ENCODE results near the gene PPAN. TPM values are rescaled to one million over a fixed set of nuclear protein-coding genes. Genes with fewer than 3 reads are reported as not detected.

Gene PPAN
- total RNA-seq, 1 donor from 2014 or later: 31.0 TPM

- Mint-ChIP-seq H3K27me3 (ENCODE audit: low read depth) (peaks cover 2% of the 10 kb centered on the region), H3K9me3 (ENCODE audit: low read depth) (no peaks in the 10 kb centered on the region)
- TF ChIP-seq CTCF (IDR thresholded peaks at IDR 0.05): no peak
Observed at GRCh38 chr19:10102787-10103236, 3.4 kb upstream of the PPAN start.

GRCh38 chr19:10104130-10104513 lies 2.0 kb upstream of the PPAN start:
- DNase-seq (ENCODE audit: low spot score): no peak
- no peak overlapping the region for H3K27ac Mint-ChIP-seq (ENCODE audit: unreplicated experiment)
- H3K36me3 Mint-ChIP-seq (ENCODE audit: low read depth): no peaks in the 10 kb centered on the region
- no peaks in the 10 kb centered on the region for H3K9me3 Mint-ChIP-seq (ENCODE audit: low read depth)
- H3K4me1 Mint-ChIP-seq (ENCODE audit: low read depth): peaks cover 10% of the 10 kb centered on the region
- TF ChIP-seq CTCF (IDR thresholded peaks at IDR 0.05): no peak
- peaks cover 2% of the 10 kb centered on the region for H3K27me3 Mint-ChIP-seq (ENCODE audit: low read depth)
- H3K4me3 Mint-ChIP-seq (ENCODE audit: unreplicated experiment): no peak overlapping the region

More at GRCh38 chr19:10102787-10103236, 3.4 kb upstream of the PPAN start:
- no peak overlapping the region for H3K4me3 Mint-ChIP-seq (ENCODE audit: unreplicated experiment)
- no peak for DNase-seq (ENCODE audit: low spot score)
- no peak overlapping the region for H3K27ac Mint-ChIP-seq (ENCODE audit: unreplicated experiment)
- no peaks in the 10 kb centered on the region for H3K36me3 Mint-ChIP-seq (ENCODE audit: low read depth)
- H3K4me1 Mint-ChIP-seq (ENCODE audit: low read depth): peaks cover 14% of the 10 kb centered on the region

GRCh38 chr19:10104665-10105508 lies 1.3 kb upstream of the PPAN start:
- DNase-seq (ENCODE audit: low spot score): no peak
- Mint-ChIP-seq H3K4me1 (ENCODE audit: low read depth) (peaks cover 10% of the 10 kb centered on the region), H3K36me3 (ENCODE audit: low read depth) (peaks cover 6% of the 10 kb centered on the region), H3K27ac (ENCODE audit: unreplicated experiment) (no peak overlapping the region), H3K9me3 (ENCODE audit: low read depth) (no peaks in the 10 kb centered on the region), H3K4me3 (ENCODE audit: unreplicated experiment) (no peak overlapping the region), H3K27me3 (ENCODE audit: low read depth) (no peaks in the 10 kb centered on the region)
- no peak for TF ChIP-seq CTCF (IDR thresholded peaks at IDR 0.05)

- Mint-ChIP-seq H3K4me1 (ENCODE audit: low read depth) (peaks cover 10% of the 10 kb centered on the region), H3K4me3 (ENCODE audit: unreplicated experiment) (peak overlapping the region; percentile 85), H3K36me3 (ENCODE audit: low read depth) (peaks cover 8% of the 10 kb centered on the region), H3K27me3 (ENCODE audit: low read depth) (no peaks in the 10 kb centered on the region), H3K9me3 (ENCODE audit: low read depth) (no peaks in the 10 kb centered on the region), H3K27ac (ENCODE audit: unreplicated experiment) (peak overlapping the region; percentile 94)
- DNase-seq (ENCODE audit: low spot score): no peak
- TF ChIP-seq CTCF (IDR thresholded peaks at IDR 0.05): no peak
Observed at GRCh38 chr19:10105509-10106099, 558 bp upstream of the PPAN start.

GRCh38 chr19:10107254-10107653 lies 1.1 kb downstream of the PPAN start:
- peak overlapping the region; percentile 62 for H3K27ac Mint-ChIP-seq (ENCODE audit: unreplicated experiment)
- DNase-seq (ENCODE audit: low spot score): no peak
- no peaks in the 10 kb centered on the region for H3K9me3 Mint-ChIP-seq (ENCODE audit: low read depth)
- no peak for TF ChIP-seq CTCF (IDR thresholded peaks at IDR 0.05)
- H3K27me3 Mint-ChIP-seq (ENCODE audit: low read depth): no peaks in the 10 kb centered on the region
- peaks cover 11% of the 10 kb centered on the region for H3K36me3 Mint-ChIP-seq (ENCODE audit: low read depth)
- H3K4me3 Mint-ChIP-seq (ENCODE audit: unreplicated experiment): peak overlapping the region; percentile 85
- peaks cover 16% of the 10 kb centered on the region for H3K4me1 Mint-ChIP-seq (ENCODE audit: low read depth)
